ENCODE results near the gene PRSS22.

GRCh38 chr16:2871926-2872325 is 14.0 kb upstream of the PRSS22 start:
- TF ChIP-seq CTCF (optimal IDR thresholded peaks at IDR 0.05 in 1 of 3, IDR thresholded peaks at IDR 0.05 in 1 of 3, conservative IDR thresholded peaks at IDR 0.05 in 1 of 3; ENCODE audit: extremely low read depth in 1 of 3, insufficient read depth in 2 of 3, low read length in 3 of 3) (no peak), EZH2 (IDR thresholded peaks at IDR 0.05; ENCODE audit: low read length) (no peak)
